Inflammatory macrophage (primary cell): ENCODE measurements around the gene PRSS56.

Source experiments
- DNase-seq, 2 donors: peaks; one replicate each; pipeline ENCODE4 v3.0.0-alpha.2; 2020 to 2022
- total RNA-seq, 18 experiments: gene quantifications; one replicate each; lab custom pipeline; 2026; ENCODE audit warnings: mixed read lengths in 6 of 18, inconsistent platforms in 2 of 18; lab: John Stamatoyannopoulos, UW

Gene PRSS56
- 0 to 0.39 (median 0) reads per million in 18 experiments for total RNA-seq

- DNase-seq: no peak
These were observed at the start of gene PRSS56 for GRCh38 chr2:232519581-232520438. PRSS56 (plus strand) TSS chr2:232520388; CDS start chr2:232520599, 211 bp downstream.

GRCh38 chr2:232473467-232473890 lies 46.7 kb upstream of the PRSS56 start:
- DNase-seq: no peak

- no peak for DNase-seq
These were observed 44.1 kb upstream of the PRSS56 start for GRCh38 chr2:232476045-232476444.

GRCh38 chr2:232476791-232477190 lies 43.4 kb upstream of the PRSS56 start:
- DNase-seq: no peak

GRCh38 chr2:232477751-232478510 lies 42.3 kb upstream of the PRSS56 start:
- DNase-seq: no peak

- DNase-seq: no peak
These were observed 41.4 kb upstream of the PRSS56 start for GRCh38 chr2:232478571-232479340.

GRCh38 chr2:232479341-232480200 lies 40.6 kb upstream of the PRSS56 start:
- DNase-seq: no peak

GRCh38 chr2:232480201-232481190 lies 39.7 kb upstream of the PRSS56 start:
- DNase-seq: no peak

- no peak for DNase-seq
These were observed 38.7 kb upstream of the PRSS56 start for GRCh38 chr2:232481322-232482140.

- no peak for DNase-seq
These were observed 37.6 kb upstream of the PRSS56 start for GRCh38 chr2:232482301-232483238.

- no peak for DNase-seq
These were observed 36.8 kb upstream of the PRSS56 start for GRCh38 chr2:232483311-232483922.

- DNase-seq: no peak
These were observed 36.1 kb upstream of the PRSS56 start for GRCh38 chr2:232483923-232484627.

GRCh38 chr2:232484628-232485347 lies 35.4 kb upstream of the PRSS56 start:
- DNase-seq: no peak

GRCh38 chr2:232485348-232485756 lies 34.8 kb upstream of the PRSS56 start:
- DNase-seq: no peak

GRCh38 chr2:232485757-232486557 lies 34.2 kb upstream of the PRSS56 start:
- DNase-seq: no peak
